ENCODE data around the gene ZW10. TPM values are rescaled to one million over a fixed set of nuclear protein-coding genes. Genes with fewer than 3 reads are reported as not detected.

Gene ZW10
- total and polyA plus RNA-seq, 2 of the 13 experiments (the other 11 are each of a cell fraction or from before 2014, with no cell fraction given), result 5.8 to 31.3 TPM

DNA sequence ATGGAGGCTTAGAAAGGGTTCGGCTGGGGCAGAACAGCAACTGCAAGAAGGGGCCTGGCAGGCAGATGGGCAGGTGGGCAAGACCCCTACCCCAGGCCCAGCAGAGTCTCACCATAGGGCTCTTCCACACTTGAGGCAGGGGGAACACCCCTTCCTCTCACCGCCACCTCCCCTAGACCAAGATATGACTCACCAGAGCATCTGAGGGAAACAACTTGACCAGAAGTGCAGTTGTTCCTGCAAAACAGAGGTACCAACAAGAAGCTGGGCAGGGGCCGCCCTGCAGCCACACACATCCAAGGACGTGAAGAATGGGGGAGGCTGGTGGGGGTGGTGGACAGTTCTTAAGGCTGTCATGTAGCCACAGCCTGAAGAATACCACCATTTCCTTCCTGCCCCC is 78.3 kb downstream of the ZW10 start:
- no TSS peak for BruUV-seq (replicated peaks)
- 67% methylated on average over 3 of the region's 4 CpGs for WGBS (ENCODE audit: low lambda C conversion rate)
- TF ChIP-seq NKX3-1 (CRISPR knock-in tag; IDR thresholded peaks at IDR 0.05) (no peak), SMARCC2 (IDR thresholded peaks at IDR 0.05) (no peak), ZNF562 (CRISPR knock-in tag; IDR thresholded peaks at IDR 0.05; ENCODE audit: borderline replicate concordance) (no peak), SRSF4 (IDR thresholded peaks at IDR 0.05; ENCODE audit: low read depth, low read length, poor library complexity, severe bottlenecking) (no peak), MIER2 (CRISPR knock-in tag; IDR thresholded peaks at IDR 0.05) (no peak), ZNF839 (CRISPR knock-in tag; IDR thresholded peaks at IDR 0.05; ENCODE audit: borderline replicate concordance) (no peak), PAWR (CRISPR knock-in tag; IDR thresholded peaks at IDR 0.05; ENCODE audit: borderline replicate concordance) (no peak), ZFP90 (CRISPR knock-in tag; IDR thresholded peaks at IDR 0.05; ENCODE audit: borderline replicate concordance) (no peak), TOPORS (CRISPR knock-in tag; IDR thresholded peaks at IDR 0.05) (no peak), AKAP8 (CRISPR knock-in tag; IDR thresholded peaks at IDR 0.05) (no peak), ZNF550 (CRISPR knock-in tag; IDR thresholded peaks at IDR 0.05; ENCODE audit: borderline replicate concordance) (no peak), SETDB1 (CRISPR knock-in tag; IDR thresholded peaks at IDR 0.05; ENCODE audit: borderline replicate concordance) (no peak), RFX3 (CRISPR knock-in tag; IDR thresholded peaks at IDR 0.05) (no peak), ZNF20 (CRISPR knock-in tag; IDR thresholded peaks at IDR 0.05) (no peak), ZNF260 (CRISPR knock-in tag; IDR thresholded peaks at IDR 0.05; ENCODE audit: borderline replicate concordance, low read depth) (no peak)
- TF ChIP-seq, protein P1, sequence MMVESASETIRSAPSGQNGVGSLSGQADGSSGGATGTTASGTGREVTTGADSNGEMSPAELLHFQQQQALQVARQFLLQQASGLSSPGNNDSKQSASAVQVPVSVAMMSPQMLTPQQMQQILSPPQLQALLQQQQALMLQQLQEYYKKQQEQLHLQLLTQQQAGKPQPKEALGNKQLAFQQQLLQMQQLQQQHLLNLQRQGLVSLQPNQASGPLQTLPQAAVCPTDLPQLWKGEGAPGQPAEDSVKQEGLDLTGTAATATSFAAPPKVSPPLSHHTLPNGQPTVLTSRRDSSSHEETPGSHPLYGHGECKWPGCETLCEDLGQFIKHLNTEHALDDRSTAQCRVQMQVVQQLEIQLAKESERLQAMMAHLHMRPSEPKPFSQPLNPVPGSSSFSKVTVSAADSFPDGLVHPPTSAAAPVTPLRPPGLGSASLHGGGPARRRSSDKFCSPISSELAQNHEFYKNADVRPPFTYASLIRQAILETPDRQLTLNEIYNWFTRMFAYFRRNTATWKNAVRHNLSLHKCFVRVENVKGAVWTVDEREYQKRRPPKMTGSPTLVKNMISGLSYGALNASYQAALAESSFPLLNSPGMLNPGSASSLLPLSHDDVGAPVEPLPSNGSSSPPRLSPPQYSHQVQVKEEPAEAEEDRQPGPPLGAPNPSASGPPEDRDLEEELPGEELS (CRISPR knock-in tag; IDR thresholded peaks at IDR 0.05), result no peak
- TF ChIP-seq, protein P2, sequence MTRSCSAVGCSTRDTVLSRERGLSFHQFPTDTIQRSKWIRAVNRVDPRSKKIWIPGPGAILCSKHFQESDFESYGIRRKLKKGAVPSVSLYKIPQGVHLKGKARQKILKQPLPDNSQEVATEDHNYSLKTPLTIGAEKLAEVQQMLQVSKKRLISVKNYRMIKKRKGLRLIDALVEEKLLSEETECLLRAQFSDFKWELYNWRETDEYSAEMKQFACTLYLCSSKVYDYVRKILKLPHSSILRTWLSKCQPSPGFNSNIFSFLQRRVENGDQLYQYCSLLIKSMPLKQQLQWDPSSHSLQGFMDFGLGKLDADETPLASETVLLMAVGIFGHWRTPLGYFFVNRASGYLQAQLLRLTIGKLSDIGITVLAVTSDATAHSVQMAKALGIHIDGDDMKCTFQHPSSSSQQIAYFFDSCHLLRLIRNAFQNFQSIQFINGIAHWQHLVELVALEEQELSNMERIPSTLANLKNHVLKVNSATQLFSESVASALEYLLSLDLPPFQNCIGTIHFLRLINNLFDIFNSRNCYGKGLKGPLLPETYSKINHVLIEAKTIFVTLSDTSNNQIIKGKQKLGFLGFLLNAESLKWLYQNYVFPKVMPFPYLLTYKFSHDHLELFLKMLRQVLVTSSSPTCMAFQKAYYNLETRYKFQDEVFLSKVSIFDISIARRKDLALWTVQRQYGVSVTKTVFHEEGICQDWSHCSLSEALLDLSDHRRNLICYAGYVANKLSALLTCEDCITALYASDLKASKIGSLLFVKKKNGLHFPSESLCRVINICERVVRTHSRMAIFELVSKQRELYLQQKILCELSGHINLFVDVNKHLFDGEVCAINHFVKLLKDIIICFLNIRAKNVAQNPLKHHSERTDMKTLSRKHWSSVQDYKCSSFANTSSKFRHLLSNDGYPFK (CRISPR knock-in tag; IDR thresholded peaks at IDR 0.05; ENCODE audit: borderline replicate concordance), result no peak
- TF ChIP-seq, protein P3, sequence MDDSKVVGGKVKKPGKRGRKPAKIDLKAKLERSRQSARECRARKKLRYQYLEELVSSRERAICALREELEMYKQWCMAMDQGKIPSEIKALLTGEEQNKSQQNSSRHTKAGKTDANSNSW (CRISPR knock-in tag; IDR thresholded peaks at IDR 0.05; ENCODE audit: borderline replicate concordance), result no peak
- ChIA-PET POLR2A (no interaction called here), CTCF (ENCODE audit: low intra/inter-chr PET ratio, low total read pairs) (no interaction called here)
- no peak overlapping the region for H3K27ac ChIP-seq (ENCODE audit: extremely low read length, insufficient read depth, low read length)
- no peaks in the 10 kb centered on the region; a peak in 1 of 5 replicates for H3K27me3 ChIP-seq (ENCODE audit: control insufficient read depth in 1 of 2, insufficient read depth in 2 of 2, low read length in 2 of 2)
- intact Hi-C loops (cut with micrococcal nuclease; ENCODE audit: unreplicated experiment), result no loop called here
- FAIRE-seq (no peak), ATAC-seq (no peak), DNase-seq (ENCODE audit: low spot score) (no peak)
- H3K4me1 ChIP-seq (ENCODE audit: insufficient read depth, low read length), result peaks cover 8% of the 10 kb centered on the region; the same call in 1 of the 2 replicates
- H4K20me1 ChIP-seq (ENCODE audit: insufficient read depth, low read length), result no peaks in the 10 kb centered on the region
- no peak overlapping the region for H3K4me2 ChIP-seq (ENCODE audit: low read depth, low read length)
- in situ Hi-C loops (cut with HindIII; ENCODE audit: extremely low pct_ligation_motif_present, low pct_unique_long_range_greater_than_20kb), result no loop called here
- H3K79me2 ChIP-seq (ENCODE audit: insufficient read depth, low read length), result no peaks in the 10 kb centered on the region
- no peak overlapping the region for H2AFZ ChIP-seq (ENCODE audit: low read length)
- H3K36me3 ChIP-seq (replicated peaks in 1 of 2; ENCODE audit: control insufficient read depth in 1 of 2, insufficient read depth in 2 of 2, low read length in 2 of 2), result no peaks in the 10 kb centered on the region
- H3K4me3 ChIP-seq (replicated peaks in 1 of 3; ENCODE audit: insufficient read depth in 1 of 3, low read depth in 2 of 3, low read length in 3 of 3), result no peak overlapping the region
- no peaks in the 10 kb centered on the region for H3K9me3 ChIP-seq (ENCODE audit: low read length)
- H3K9ac ChIP-seq (ENCODE audit: insufficient read depth, low read depth, low read length), result no peak overlapping the region

All from HepG2 (cell line).